Suprapubic skin (tissue), 4 donors: Measurements from ENCODE around the gene TCF3. TPM values are rescaled to one million over a fixed set of nuclear protein-coding genes. Genes with fewer than 3 reads are reported as not detected.

Experiments
- DNase-seq, 2 donors: peaks; one replicate each; pipeline ENCODE4 v3.0.0-alpha.2; 2019; ENCODE audit warnings: low spot score in 2 of 2
- H3K27ac ChIP-seq: fragments of 200-600 bp; sonication (generic); one replicate; pipeline ENCODE4 v1.5.1; 2019
- H3K27me3 ChIP-seq: fragments of 200-600 bp; sonication (generic); one replicate; pipeline ENCODE4 v1.5.1; 2019
- H3K36me3 ChIP-seq: fragments of 200-600 bp; sonication (generic); one replicate; pipeline ENCODE4 v1.5.1; 2019
- H3K4me1 ChIP-seq: fragments of 200-600 bp; sonication (generic); one replicate; pipeline ENCODE4 v1.5.1; 2019
- H3K4me3 ChIP-seq: fragments of 200-600 bp; sonication (generic); one replicate; pipeline ENCODE4 v1.5.1; 2019; ENCODE audit warnings: mild to moderate bottlenecking
- H3K9me3 ChIP-seq: fragments of 200-600 bp; sonication (generic); one replicate; pipeline ENCODE4 v1.5.1; 2019
- EP300 ChIP-seq: sonication (generic); formaldehyde crosslinking; IDR thresholded peaks from one replicate; pipeline ENCODE4 v1.6.1; 2017; ENCODE audit warnings: antibody characterized with exemption
- POLR2A ChIP-seq, 2 donors: fragments of 450-650 bp; IDR thresholded peaks; one replicate each; pipeline ENCODE4 v1.6.1; 2017; ENCODE audit warnings: antibody characterized with exemption in 2 of 2, mild to moderate bottlenecking in 2 of 2, moderate library complexity in 2 of 2
- POLR2AphosphoS5 ChIP-seq, 3 donors: sonication (generic); formaldehyde crosslinking; IDR thresholded peaks; one replicate each; pipeline ENCODE4 v1.6.1; 2017; ENCODE audit warnings: antibody characterized with exemption in 3 of 3
- whole genome bisulfite sequencing: methylation state at CpG from one replicate; pipeline ENCODE4 v1.1.5; 2018; 5-methylcytosine and 5-hydroxymethylcytosine counted together
- total RNA-seq, 4 donors: library from RNA; depleted of rRNA; stranded (reverse); fragments of >200 nt; gene quantifications; one replicate each; pipeline ENCODE4 v1.1.0, GENCODE V29; 2016
- TF ChIP-seq, protein P1 (sequence below), 2 donors: fragments of 200-600 bp in 1 of 2; fragments of 450-650 bp in 1 of 2; sonication (generic) in 1 of 2; IDR thresholded peaks; one replicate each; pipeline ENCODE4 v1.5.1; 2016 to 2019; ENCODE audit warnings: antibody characterized with exemption in 2 of 2, mild to moderate bottlenecking in 1 of 2, moderate library complexity in 1 of 2

TCF3 gene
- total RNA-seq, 4 donors from 2014 or later: 57.2 to 80.9 (median 68.7) TPM

DNA sequence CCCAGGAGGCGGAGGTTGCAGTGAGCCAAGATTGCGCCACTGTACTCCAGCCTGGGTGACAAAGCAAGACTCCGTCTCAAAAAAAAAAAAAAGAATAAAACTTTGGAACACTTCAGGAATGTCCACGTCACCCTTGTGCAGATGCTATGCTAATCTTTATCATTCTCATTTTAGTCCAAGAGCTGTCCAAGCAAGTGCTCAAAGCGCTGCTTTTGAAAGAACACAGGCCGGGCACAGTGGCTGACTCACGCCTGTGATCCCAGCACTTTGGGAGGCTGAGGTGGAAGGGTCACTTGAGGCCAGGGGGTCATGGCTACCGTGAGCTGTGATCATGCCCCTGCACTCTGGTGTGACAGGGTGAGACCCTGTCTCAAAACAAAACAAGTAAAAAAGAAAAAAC, 36.0 kb downstream of the TCF3 start:
- no peaks in the 10 kb centered on the region for H3K9me3 ChIP-seq
- no peak overlapping the region for H3K27ac ChIP-seq
- H3K27me3 ChIP-seq: no peaks in the 10 kb centered on the region
- H3K4me1 ChIP-seq: no peaks in the 10 kb centered on the region
- no peak overlapping the region for H3K4me3 ChIP-seq
- no peak for TF ChIP-seq EP300
- no peak for TF ChIP-seq POLR2A (IDR thresholded peaks at IDR 0.05)
- TF ChIP-seq, protein P1, sequence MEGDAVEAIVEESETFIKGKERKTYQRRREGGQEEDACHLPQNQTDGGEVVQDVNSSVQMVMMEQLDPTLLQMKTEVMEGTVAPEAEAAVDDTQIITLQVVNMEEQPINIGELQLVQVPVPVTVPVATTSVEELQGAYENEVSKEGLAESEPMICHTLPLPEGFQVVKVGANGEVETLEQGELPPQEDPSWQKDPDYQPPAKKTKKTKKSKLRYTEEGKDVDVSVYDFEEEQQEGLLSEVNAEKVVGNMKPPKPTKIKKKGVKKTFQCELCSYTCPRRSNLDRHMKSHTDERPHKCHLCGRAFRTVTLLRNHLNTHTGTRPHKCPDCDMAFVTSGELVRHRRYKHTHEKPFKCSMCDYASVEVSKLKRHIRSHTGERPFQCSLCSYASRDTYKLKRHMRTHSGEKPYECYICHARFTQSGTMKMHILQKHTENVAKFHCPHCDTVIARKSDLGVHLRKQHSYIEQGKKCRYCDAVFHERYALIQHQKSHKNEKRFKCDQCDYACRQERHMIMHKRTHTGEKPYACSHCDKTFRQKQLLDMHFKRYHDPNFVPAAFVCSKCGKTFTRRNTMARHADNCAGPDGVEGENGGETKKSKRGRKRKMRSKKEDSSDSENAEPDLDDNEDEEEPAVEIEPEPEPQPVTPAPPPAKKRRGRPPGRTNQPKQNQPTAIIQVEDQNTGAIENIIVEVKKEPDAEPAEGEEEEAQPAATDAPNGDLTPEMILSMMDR (IDR thresholded peaks at IDR 0.05): no peak
- no peak for TF ChIP-seq POLR2AphosphoS5 (IDR thresholded peaks at IDR 0.05)
- DNase-seq: no peak
- WGBS: 92% methylated on average over 8 of the region's 8 CpGs
- peaks cover 88% of the 10 kb centered on the region for H3K36me3 ChIP-seq

- Histone ChIP-seq H3K4me1 (no peaks in the 10 kb centered on the region), H3K36me3 (peaks cover 89% of the 10 kb centered on the region), H3K27me3 (no peaks in the 10 kb centered on the region), H3K9me3 (no peaks in the 10 kb centered on the region), H3K4me3 (no peak overlapping the region), H3K27ac (no peak overlapping the region)
- TF ChIP-seq POLR2A (IDR thresholded peaks at IDR 0.05): no peak
- no peak for TF ChIP-seq EP300
- TF ChIP-seq POLR2AphosphoS5 (IDR thresholded peaks at IDR 0.05): no peak
- TF ChIP-seq, protein P1 (IDR thresholded peaks at IDR 0.05): no peak
- no peak for DNase-seq
- 92% methylated on average over 37 of the region's 41 CpGs for WGBS
These were observed 37.2 kb downstream of the TCF3 start for GRCh38 chr19:1615156-1615765.

DNA sequence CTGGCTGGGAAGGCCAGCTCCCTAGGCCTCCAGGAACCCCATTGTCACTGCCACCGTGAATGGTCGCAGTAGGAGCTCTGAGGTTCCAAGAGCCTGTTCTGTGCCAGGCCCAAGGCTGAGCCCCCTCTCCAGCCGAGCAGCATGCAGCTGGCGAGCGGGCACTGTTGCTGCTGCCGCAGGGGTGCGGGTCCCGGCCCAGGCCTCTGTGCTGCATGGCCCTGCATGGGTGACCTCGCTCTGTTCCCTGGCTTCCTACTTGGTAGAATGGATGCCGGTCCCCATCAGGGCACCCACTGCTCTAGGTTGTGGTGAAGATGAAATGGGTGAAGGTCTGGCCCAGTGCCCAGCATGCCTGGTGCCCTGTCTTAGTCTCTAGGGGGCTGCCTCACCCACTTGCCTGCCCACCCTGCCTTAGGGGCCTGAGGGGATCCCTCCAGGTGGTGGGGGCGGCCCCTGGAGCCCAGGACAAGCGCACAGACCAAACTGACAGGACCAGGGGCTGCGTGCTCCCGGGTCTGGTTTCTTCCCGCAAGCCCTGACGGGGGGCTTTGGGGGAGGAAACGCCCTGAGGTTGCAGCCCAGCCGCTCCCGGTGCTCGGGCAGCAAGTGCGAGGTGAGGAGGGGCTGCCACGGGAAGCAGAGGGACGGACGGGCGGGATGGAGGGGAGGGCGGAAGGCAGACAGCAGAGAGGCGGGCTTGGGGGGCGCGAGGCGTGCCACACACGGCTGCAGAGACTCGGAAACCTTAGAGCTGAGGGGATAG, 38.4 kb downstream of the TCF3 start:
- H3K27me3 ChIP-seq: no peaks in the 10 kb centered on the region
- no peak overlapping the region for H3K4me3 ChIP-seq
- no peaks in the 10 kb centered on the region for H3K4me1 ChIP-seq
- no peaks in the 10 kb centered on the region for H3K9me3 ChIP-seq
- WGBS: 91% methylated on average over 21 of the region's 32 CpGs
- H3K36me3 ChIP-seq: peaks cover 83% of the 10 kb centered on the region
- TF ChIP-seq, protein P1 (IDR thresholded peaks at IDR 0.05): no peak
- TF ChIP-seq POLR2AphosphoS5 (IDR thresholded peaks at IDR 0.05) (no peak), POLR2A (IDR thresholded peaks at IDR 0.05) (no peak), EP300 (no peak)
- H3K27ac ChIP-seq: no peak overlapping the region
- DNase-seq: no peak

- H3K4me1 ChIP-seq: peaks cover 5% of the 10 kb centered on the region
- H3K27ac ChIP-seq: no peak overlapping the region
- 93% methylated on average over 3 of the region's 9 CpGs for WGBS
- peaks cover 74% of the 10 kb centered on the region for H3K36me3 ChIP-seq
- DNase-seq: no peak
- no peak overlapping the region for H3K4me3 ChIP-seq
- no peaks in the 10 kb centered on the region for H3K27me3 ChIP-seq
- TF ChIP-seq POLR2AphosphoS5 (IDR thresholded peaks at IDR 0.05): no peak
- TF ChIP-seq, protein P1 (IDR thresholded peaks at IDR 0.05): no peak
- TF ChIP-seq EP300: no peak
- TF ChIP-seq POLR2A (IDR thresholded peaks at IDR 0.05): no peak
- no peaks in the 10 kb centered on the region for H3K9me3 ChIP-seq
These were observed 39.3 kb downstream of the TCF3 start for GRCh38 chr19:1613146-1613545.
